DOHH2 (cell line): Measurements from ENCODE around the gene EDAR.

ENCODE experiments used
- EZH2phosphoT487 ChIP-seq: fragments of 200-600 bp; sonication (generic); IDR thresholded peaks from 2 replicates; pipeline ENCODE4 v1.6.1; 2017; ENCODE audit warnings: borderline replicate concordance, mild to moderate bottlenecking, antibody characterized with exemption, low read length, moderate library complexity, mixed read lengths
- TF ChIP-seq, protein P1 (sequence below): fragments of 200-600 bp; sonication (generic); IDR thresholded peaks from one replicate; pipeline ENCODE4 v1.5.1; 2014; ENCODE audit warnings: antibody characterized with exemption, mild to moderate bottlenecking, low read depth, low read length; ENCODE audit not compliant: poor library complexity, severe bottlenecking

DNA sequence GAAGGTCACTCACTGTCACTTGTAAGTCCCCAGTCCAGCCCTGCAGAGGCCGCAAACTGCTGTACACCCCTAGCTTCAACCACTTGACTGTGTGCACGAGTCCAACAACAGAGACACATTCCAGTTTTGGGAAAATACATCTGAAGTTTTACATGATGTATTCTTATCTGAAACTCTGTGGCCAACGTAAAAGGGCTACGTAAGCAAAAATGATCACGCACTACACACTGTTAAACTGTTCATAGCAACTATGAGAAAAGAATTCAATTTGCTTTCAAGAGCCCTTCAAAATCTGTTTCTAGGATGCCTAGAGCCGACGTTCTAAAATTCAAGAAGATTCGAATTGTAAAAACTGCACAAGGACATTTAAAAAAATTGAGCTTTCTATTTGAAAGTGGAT, 26.0 kb downstream of the EDAR start:
- TF ChIP-seq, protein P1, sequence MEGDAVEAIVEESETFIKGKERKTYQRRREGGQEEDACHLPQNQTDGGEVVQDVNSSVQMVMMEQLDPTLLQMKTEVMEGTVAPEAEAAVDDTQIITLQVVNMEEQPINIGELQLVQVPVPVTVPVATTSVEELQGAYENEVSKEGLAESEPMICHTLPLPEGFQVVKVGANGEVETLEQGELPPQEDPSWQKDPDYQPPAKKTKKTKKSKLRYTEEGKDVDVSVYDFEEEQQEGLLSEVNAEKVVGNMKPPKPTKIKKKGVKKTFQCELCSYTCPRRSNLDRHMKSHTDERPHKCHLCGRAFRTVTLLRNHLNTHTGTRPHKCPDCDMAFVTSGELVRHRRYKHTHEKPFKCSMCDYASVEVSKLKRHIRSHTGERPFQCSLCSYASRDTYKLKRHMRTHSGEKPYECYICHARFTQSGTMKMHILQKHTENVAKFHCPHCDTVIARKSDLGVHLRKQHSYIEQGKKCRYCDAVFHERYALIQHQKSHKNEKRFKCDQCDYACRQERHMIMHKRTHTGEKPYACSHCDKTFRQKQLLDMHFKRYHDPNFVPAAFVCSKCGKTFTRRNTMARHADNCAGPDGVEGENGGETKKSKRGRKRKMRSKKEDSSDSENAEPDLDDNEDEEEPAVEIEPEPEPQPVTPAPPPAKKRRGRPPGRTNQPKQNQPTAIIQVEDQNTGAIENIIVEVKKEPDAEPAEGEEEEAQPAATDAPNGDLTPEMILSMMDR = no peak
- no peak for TF ChIP-seq EZH2phosphoT487
